ENCODE measurements around the gene HDAC11. TPM values are rescaled to one million over a fixed set of nuclear protein-coding genes. Genes with fewer than 3 reads are reported as not detected.

The HDAC11 gene
- total and polyA plus RNA-seq, 2 of the 4 experiments (the other 2 are of a cell fraction), result 9.1 to 11.4 TPM

GRCh38 chr3:13475871-13476590 is 4.1 kb upstream of the HDAC11 start:
- CTCF ChIA-PET, result interaction anchor here (1.1 kb wide), 1 partner anchor 172 kb away, joined by 4 read pairs; no protein-coding TSS in a partner anchor
- Histone ChIP-seq H2BK20ac (ENCODE audit: low read depth, low read length) (no peak overlapping the region), H4K91ac (ENCODE audit: insufficient read depth, low read depth, low read length) (no peak overlapping the region), H2BK5ac (ENCODE audit: low read depth, low read length, poor library complexity, severe bottlenecking) (no peak overlapping the region), H3K56ac (ENCODE audit: extremely low read depth, insufficient read depth, low read length) (no peak overlapping the region), H3K27me3 (ENCODE audit: control insufficient read depth, insufficient read depth, low read length) (peaks cover 15% of the 10 kb centered on the region; the same call in 1 of the 2 replicates), H3K4me1 (ENCODE audit: control insufficient read depth, insufficient read depth, low read length) (peaks cover 5% of the 10 kb centered on the region; the same call in 1 of the 2 replicates), H3K9ac (ENCODE audit: low read depth, low read length) (no peak overlapping the region), H4K8ac (ENCODE audit: low read depth in 2 of 2, low read length in 2 of 2) (no peak overlapping the region), H3K4me2 (ENCODE audit: low read depth, low read length) (no peak overlapping the region), H3K14ac (replicated peaks; ENCODE audit: low read depth, low read length) (no peak overlapping the region), H2AK5ac (ENCODE audit: low read depth, low read length) (no peak overlapping the region), H3K9me3 (ENCODE audit: control insufficient read depth, insufficient read depth, low read length) (no peaks in the 10 kb centered on the region), H3K27ac (ENCODE audit: insufficient read depth, low read length) (no peak overlapping the region), H3K36me3 (ENCODE audit: control insufficient read depth, insufficient read depth, low read length) (no peaks in the 10 kb centered on the region), H2BK15ac (ENCODE audit: low read depth, low read length) (no peak overlapping the region), H3K18ac (ENCODE audit: low read depth, low read length) (no peak overlapping the region), H3K4me3 (ENCODE audit: insufficient read depth, low read depth, low read length) (no peak overlapping the region), H4K20me1 (ENCODE audit: insufficient read depth, low read length) (no peaks in the 10 kb centered on the region), H3K9me1 (ENCODE audit: insufficient read depth, low read length) (peaks cover 5% of the 10 kb centered on the region; the same call in 1 of the 2 replicates), H2BK120ac (ENCODE audit: low read depth, low read length) (no peak overlapping the region), H2AK9ac (replicated peaks; ENCODE audit: low read depth, low read length, poor library complexity) (no peak overlapping the region), H3K4ac (ENCODE audit: low read depth, low read length) (no peak overlapping the region), H3K79me1 (ENCODE audit: low read depth in 1 of 2, low read length in 2 of 2) (peaks cover 0 to 6% of the 10 kb centered on the region in 2 experiments; a peak in 1 of 4 replicates), H3K23ac (ENCODE audit: low read depth, low read length) (no peak overlapping the region), H4K5ac (ENCODE audit: low read depth, low read length) (no peak overlapping the region), H2AFZ (replicated peaks; ENCODE audit: low read length, poor library complexity) (no peak overlapping the region)
- DNase-seq, result no peak
- intact Hi-C loops (cut with micrococcal nuclease) (no loop called here), dilution Hi-C loops (cut with HindIII; ENCODE audit: low sequenced_read_pairs, unreplicated experiment) (no loop called here), in situ Hi-C loops (cut with MboI; ENCODE audit: low sequenced_read_pairs) (loop anchor here (25.0 kb wide), 2 partner anchors 411 to 636 kb away; partner anchors contain the start of genes CHCHD4 and WNT7A)
- no TSS peak for BruUV-seq (replicated peaks)
- WGBS, 2 experiments (ENCODE audit: extremely low coverage in 2 of 2, insufficient read length in 1 of 2), result 67% methylated on average over 2 of the region's 7 CpGs; no CpG with 5 or more reads in 1 of the 2 experiments
- no peak for ATAC-seq (ENCODE audit: low read depth)
- POLR2A ChIA-PET (ENCODE audit: unreplicated experiment), result no interaction called here
- TF ChIP-seq RFX5 (IDR thresholded peaks at IDR 0.05; ENCODE audit: low read depth, low read length) (no peak), NFE2L2 (IDR thresholded peaks at IDR 0.05; ENCODE audit: low read depth, low read length) (no peak), MAZ (IDR thresholded peaks at IDR 0.05; ENCODE audit: borderline replicate concordance, low read depth, low read length) (no peak), SMC3 (IDR thresholded peaks at IDR 0.05; ENCODE audit: low read depth, low read length) (no peak), CEBPB (IDR thresholded peaks at IDR 0.05; ENCODE audit: low read depth, low read length) (no peak), RCOR1 (IDR thresholded peaks at IDR 0.05; ENCODE audit: insufficient replicate concordance, low read length) (no peak), MAFK (IDR thresholded peaks at IDR 0.05; ENCODE audit: low read depth, low read length) (no peak), BHLHE40 (IDR thresholded peaks at IDR 0.05; ENCODE audit: low read depth, low read length) (no peak), MXI1 (IDR thresholded peaks at IDR 0.05; ENCODE audit: borderline replicate concordance, low read depth, low read length) (no peak), RAD21 (IDR thresholded peaks at IDR 0.05; ENCODE audit: low read length) (no peak), FOS (IDR thresholded peaks at IDR 0.05; ENCODE audit: low read depth, low read length) (no peak), POLR2A (IDR thresholded peaks at IDR 0.05; ENCODE audit: low read depth, low read length) (no peak)
- TF ChIP-seq, protein P1, sequence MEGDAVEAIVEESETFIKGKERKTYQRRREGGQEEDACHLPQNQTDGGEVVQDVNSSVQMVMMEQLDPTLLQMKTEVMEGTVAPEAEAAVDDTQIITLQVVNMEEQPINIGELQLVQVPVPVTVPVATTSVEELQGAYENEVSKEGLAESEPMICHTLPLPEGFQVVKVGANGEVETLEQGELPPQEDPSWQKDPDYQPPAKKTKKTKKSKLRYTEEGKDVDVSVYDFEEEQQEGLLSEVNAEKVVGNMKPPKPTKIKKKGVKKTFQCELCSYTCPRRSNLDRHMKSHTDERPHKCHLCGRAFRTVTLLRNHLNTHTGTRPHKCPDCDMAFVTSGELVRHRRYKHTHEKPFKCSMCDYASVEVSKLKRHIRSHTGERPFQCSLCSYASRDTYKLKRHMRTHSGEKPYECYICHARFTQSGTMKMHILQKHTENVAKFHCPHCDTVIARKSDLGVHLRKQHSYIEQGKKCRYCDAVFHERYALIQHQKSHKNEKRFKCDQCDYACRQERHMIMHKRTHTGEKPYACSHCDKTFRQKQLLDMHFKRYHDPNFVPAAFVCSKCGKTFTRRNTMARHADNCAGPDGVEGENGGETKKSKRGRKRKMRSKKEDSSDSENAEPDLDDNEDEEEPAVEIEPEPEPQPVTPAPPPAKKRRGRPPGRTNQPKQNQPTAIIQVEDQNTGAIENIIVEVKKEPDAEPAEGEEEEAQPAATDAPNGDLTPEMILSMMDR (conservative IDR thresholded peaks at IDR 0.05; ENCODE audit: low read depth, low read length), result no peak
- TF ChIP-seq, protein P2, sequence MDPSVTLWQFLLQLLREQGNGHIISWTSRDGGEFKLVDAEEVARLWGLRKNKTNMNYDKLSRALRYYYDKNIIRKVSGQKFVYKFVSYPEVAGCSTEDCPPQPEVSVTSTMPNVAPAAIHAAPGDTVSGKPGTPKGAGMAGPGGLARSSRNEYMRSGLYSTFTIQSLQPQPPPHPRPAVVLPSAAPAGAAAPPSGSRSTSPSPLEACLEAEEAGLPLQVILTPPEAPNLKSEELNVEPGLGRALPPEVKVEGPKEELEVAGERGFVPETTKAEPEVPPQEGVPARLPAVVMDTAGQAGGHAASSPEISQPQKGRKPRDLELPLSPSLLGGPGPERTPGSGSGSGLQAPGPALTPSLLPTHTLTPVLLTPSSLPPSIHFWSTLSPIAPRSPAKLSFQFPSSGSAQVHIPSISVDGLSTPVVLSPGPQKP (IDR thresholded peaks at IDR 0.05; ENCODE audit: borderline replicate concordance, low read depth, low read length), result no peak
- TF ChIP-seq, protein P3, sequence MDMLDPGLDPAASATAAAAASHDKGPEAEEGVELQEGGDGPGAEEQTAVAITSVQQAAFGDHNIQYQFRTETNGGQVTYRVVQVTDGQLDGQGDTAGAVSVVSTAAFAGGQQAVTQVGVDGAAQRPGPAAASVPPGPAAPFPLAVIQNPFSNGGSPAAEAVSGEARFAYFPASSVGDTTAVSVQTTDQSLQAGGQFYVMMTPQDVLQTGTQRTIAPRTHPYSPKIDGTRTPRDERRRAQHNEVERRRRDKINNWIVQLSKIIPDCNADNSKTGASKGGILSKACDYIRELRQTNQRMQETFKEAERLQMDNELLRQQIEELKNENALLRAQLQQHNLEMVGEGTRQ (IDR thresholded peaks at IDR 0.05; ENCODE audit: low read depth, low read length), result no peak

Measured in IMR-90 (cell line).